ENCODE data around the gene KLHL12. TPM values are rescaled to one million over a fixed set of nuclear protein-coding genes. Genes with fewer than 3 reads are reported as not detected.
A peak's percentile ranks its signal among the peaks of the same experiment; 100 is the strongest.

KLHL12 gene
- 10 to 100 TPM; 18.0 to 20.1 TPM for total RNA-seq
- long read RNA-seq, transcript KLHL12-203 (12 exons, 3,359 nt), result major isoform, 16 of 17 reads
- long read RNA-seq, partial matches to known transcripts, result 1 of 17 reads
- long read RNA-seq, other reads (novel, unspliced or antisense), result 0 of 17 reads

- intact Hi-C loops (cut with DNase I), result loop anchor here (5.0 to 10.0 kb wide), 3 partner anchors 35 to 78 kb away; partner anchors contain the start of gene TMEM183A (in 1 of the 2)
- DNase-seq (peak; percentile 97), ATAC-seq (peak; percentile 99 to 100)
Observed at GRCh38 chr1:202926581-202927491, at the start of gene KLHL12. TSS of gene KLHL12 (minus strand) at chr1:202927234. CDS start at chr1:202925162, 2,072 bp downstream.

GRCh38 chr1:202976633-202977032 is 49.6 kb upstream of the KLHL12 start:
- ATAC-seq (no peak), DNase-seq (no peak)
- intact Hi-C loops (cut with DNase I), result no loop called here

- no peak for ATAC-seq
- DNase-seq, result no peak
- intact Hi-C loops (cut with DNase I), result no loop called here
Observed at GRCh38 chr1:202974856-202975255, 47.8 kb upstream of the KLHL12 start.

- intact Hi-C loops (cut with DNase I), result no loop called here
- ATAC-seq (no peak), DNase-seq (no peak)
Observed at GRCh38 chr1:202972046-202972445, 45.0 kb upstream of the KLHL12 start.

GRCh38 chr1:202968895-202969295 is 41.9 kb upstream of the KLHL12 start:
- DNase-seq (peak; percentile 45), ATAC-seq (peak; percentile 36 to 39)
- intact Hi-C loops (cut with DNase I), result no loop called here

- intact Hi-C loops (cut with DNase I), result no loop called here
- DNase-seq, result no peak
- no peak for ATAC-seq
Observed at GRCh38 chr1:202968351-202968750, 41.3 kb upstream of the KLHL12 start.

- intact Hi-C loops (cut with DNase I), result no loop called here
- no peak for DNase-seq
- ATAC-seq, result no peak
Observed at GRCh38 chr1:202967684-202968281, 40.7 kb upstream of the KLHL12 start.

- intact Hi-C loops (cut with DNase I), result no loop called here
- DNase-seq, result no peak
- ATAC-seq, result peak in 1 of 2 donors; percentile 1
Observed at GRCh38 chr1:202966006-202966898, 39.2 kb upstream of the KLHL12 start.

GRCh38 chr1:202965422-202965821 is 38.4 kb upstream of the KLHL12 start:
- DNase-seq (no peak), ATAC-seq (no peak)
- intact Hi-C loops (cut with DNase I), result no loop called here

- peak; percentile 4 to 17 for ATAC-seq
- peak; percentile 29 for DNase-seq
- intact Hi-C loops (cut with DNase I), result loop anchor here in 1 of 2 donors (5.0 kb wide), 1 partner anchor 38 kb away; the partner anchor contains the start of gene KLHL12
Observed at GRCh38 chr1:202964791-202965410, 37.9 kb upstream of the KLHL12 start.

- ATAC-seq (no peak), DNase-seq (no peak)
- intact Hi-C loops (cut with DNase I), result loop anchor here in 1 of 2 donors (5.0 kb wide), 1 partner anchor 34 kb away; the partner anchor contains the start of gene KLHL12
Observed at GRCh38 chr1:202961220-202961880, 34.3 kb upstream of the KLHL12 start.

- ATAC-seq (no peak), DNase-seq (no peak)
- intact Hi-C loops (cut with DNase I), result no loop called here
Observed at GRCh38 chr1:202959276-202959620, 32.2 kb upstream of the KLHL12 start.

GRCh38 chr1:202958544-202959275 is 31.7 kb upstream of the KLHL12 start:
- ATAC-seq, result no peak
- intact Hi-C loops (cut with DNase I), result no loop called here
- DNase-seq, result no peak

- peak; percentile 99 to 100 for ATAC-seq
- peak; percentile 91 for DNase-seq
- intact Hi-C loops (cut with DNase I), result no loop called here
Observed at GRCh38 chr1:202957733-202958543, 30.9 kb upstream of the KLHL12 start, which contains the start of gene ADIPOR1. TSS of gene ADIPOR1 (minus strand) at chr1:202958312. CDS start at chr1:202951070, 7,242 bp downstream.

- no peak for ATAC-seq
- DNase-seq, result no peak
- intact Hi-C loops (cut with DNase I), result no loop called here
Observed at GRCh38 chr1:202956969-202957368, 29.9 kb upstream of the KLHL12 start.

- DNase-seq, result no peak
- ATAC-seq, result no peak
- intact Hi-C loops (cut with DNase I), result no loop called here
Observed at GRCh38 chr1:202954057-202954745, 27.2 kb upstream of the KLHL12 start.
